HFFc6 (cell line): ENCODE results near the gene LRRN2. TPM values are rescaled to one million over a fixed set of nuclear protein-coding genes. Genes with fewer than 3 reads are reported as not detected.
A peak's percentile ranks its signal among the peaks of the same experiment; 100 is the strongest.

Source experiments
- DNase-seq: peaks from one replicate; pipeline ENCODE4 v3.0.0-alpha.2; 2018
- H3K27ac Mint-ChIP-seq: 2 replicates; pipeline ENCODE4 v1.8.0; 2020; ENCODE audit warnings: mild to moderate bottlenecking, mixed read lengths
- H3K27me3 Mint-ChIP-seq: 2 replicates; pipeline ENCODE4 v1.8.0; 2021; ENCODE audit warnings: mild to moderate bottlenecking, moderate library complexity, mixed read lengths; ENCODE audit not compliant: insufficient read depth
- H3K36me3 Mint-ChIP-seq: 2 replicates; pipeline ENCODE4 v1.8.0; 2021; ENCODE audit warnings: low read depth, mixed read lengths
- H3K4me1 Mint-ChIP-seq: 2 replicates; pipeline ENCODE4 v1.8.0; 2020; ENCODE audit warnings: low read depth, mixed read lengths
- H3K4me3 Mint-ChIP-seq: 2 replicates; pipeline ENCODE4 v1.8.0; 2020; ENCODE audit warnings: mild to moderate bottlenecking, moderate library complexity, mixed read lengths
- H3K9me3 Mint-ChIP-seq: 2 replicates; pipeline ENCODE4 v1.8.0; 2020; ENCODE audit warnings: mild to moderate bottlenecking, mixed read lengths
- CTCF ChIP-seq: fragments of 200-600 bp; sonication (generic); IDR thresholded peaks from 2 replicates; pipeline ENCODE4 v1.5.0; 2021; ENCODE audit warnings: antibody characterized with exemption, mild to moderate bottlenecking
- total RNA-seq, 6 experiments: library from RNA; stranded (reverse); fragmentation: NEBNext Ultra II Directional; extraction: Animal tissue kit (Norgen Biotek cat#: 25700); gene quantifications; 2 replicates in 1 of 6; 3 replicates in 5 of 6; pipeline ENCODE4 v1.2.3, GENCODE V29; 2021

The LRRN2 gene
- total RNA-seq, 6 experiments from 2014 or later = not detected

GRCh38 chr1:204653590-204654340 lies 31.8 kb downstream of the LRRN2 start:
- TF ChIP-seq CTCF = no peak
- Mint-ChIP-seq H3K4me1 (no peaks in the 10 kb centered on the region), H3K36me3 (no peaks in the 10 kb centered on the region), H3K4me3 (no peak overlapping the region), H3K9me3 (no peaks in the 10 kb centered on the region), H3K27ac (no peak overlapping the region), H3K27me3 (peaks cover 30% of the 10 kb centered on the region)
- DNase-seq = no peak

GRCh38 chr1:204652497-204652896 lies 33.0 kb downstream of the LRRN2 start:
- H3K27me3 Mint-ChIP-seq = peaks cover 29% of the 10 kb centered on the region
- peaks cover 1% of the 10 kb centered on the region for H3K4me1 Mint-ChIP-seq
- H3K36me3 Mint-ChIP-seq = no peaks in the 10 kb centered on the region
- H3K27ac Mint-ChIP-seq = no peak overlapping the region
- DNase-seq = no peak
- H3K4me3 Mint-ChIP-seq = no peak overlapping the region
- no peak for TF ChIP-seq CTCF
- H3K9me3 Mint-ChIP-seq = no peaks in the 10 kb centered on the region

GRCh38 chr1:204651843-204652421 lies 33.6 kb downstream of the LRRN2 start:
- Mint-ChIP-seq H3K27me3 (peaks cover 25% of the 10 kb centered on the region), H3K4me3 (no peak overlapping the region), H3K27ac (no peak overlapping the region), H3K9me3 (no peaks in the 10 kb centered on the region), H3K36me3 (no peaks in the 10 kb centered on the region), H3K4me1 (peaks cover 7% of the 10 kb centered on the region)
- TF ChIP-seq CTCF = no peak
- no peak for DNase-seq

- Mint-ChIP-seq H3K4me1 (peaks cover 7% of the 10 kb centered on the region), H3K27me3 (peaks cover 28% of the 10 kb centered on the region), H3K36me3 (no peaks in the 10 kb centered on the region), H3K9me3 (no peaks in the 10 kb centered on the region), H3K27ac (no peak overlapping the region), H3K4me3 (no peak overlapping the region)
- peak; percentile 12 for DNase-seq
- TF ChIP-seq CTCF = no peak
Observed at GRCh38 chr1:204650911-204651570, 34.5 kb downstream of the LRRN2 start.

- H3K27me3 Mint-ChIP-seq = peaks cover 27% of the 10 kb centered on the region
- no peaks in the 10 kb centered on the region for H3K36me3 Mint-ChIP-seq
- H3K9me3 Mint-ChIP-seq = no peaks in the 10 kb centered on the region
- peaks cover 7% of the 10 kb centered on the region for H3K4me1 Mint-ChIP-seq
- H3K4me3 Mint-ChIP-seq = no peak overlapping the region
- no peak for TF ChIP-seq CTCF
- H3K27ac Mint-ChIP-seq = no peak overlapping the region
- DNase-seq = no peak
Observed at GRCh38 chr1:204649721-204650521, 35.6 kb downstream of the LRRN2 start.
